GM23338 (cell line): ENCODE measurements around the gene FAM162A. TPM values are rescaled to one million over a fixed set of nuclear protein-coding genes. Genes with fewer than 3 reads are reported as not detected.

Source experiments
- ATAC-seq: fragments of 200-7000 bp; cut with Tn5 transposase; 3 replicates; pipeline ENCODE4 v1.9.1; 2020
- DNase-seq: peaks from one replicate; pipeline ENCODE4 v3.0.0-alpha.2; 2015; ENCODE audit warnings: low spot score
- H2AFZ ChIP-seq: fragments of 200-600 bp; sonication (generic); 2 replicates; pipeline ENCODE4 v1.8.0; 2016; ENCODE audit warnings: antibody characterized with exemption, mild to moderate bottlenecking, moderate library complexity
- H3F3A ChIP-seq: fragments of 200-600 bp; sonication (generic); replicated peaks from 2 replicates; pipeline ENCODE4 v1.8.0; 2017; ENCODE audit warnings: antibody characterized with exemption, mixed run types, low read depth
- H3K27ac ChIP-seq: fragments of 200-600 bp; sonication (generic); 2 replicates; pipeline ENCODE4 v1.6.1; 2016; ENCODE audit warnings: low read depth
- H3K27me3 ChIP-seq: fragments of 200-600 bp; sonication (generic); 2 replicates; pipeline ENCODE4 v1.8.0; 2016; ENCODE audit warnings: mild to moderate bottlenecking, mixed run types, moderate library complexity; ENCODE audit not compliant: insufficient read depth
- H3K36me3 ChIP-seq: fragments of 200-600 bp; sonication (generic); 2 replicates; pipeline ENCODE4 v1.8.0; 2016; ENCODE audit warnings: mild to moderate bottlenecking; ENCODE audit not compliant: insufficient read depth
- H3K4me1 ChIP-seq: fragments of 200-600 bp; sonication (generic); 2 replicates; pipeline ENCODE4 v1.8.0; 2016; ENCODE audit warnings: mild to moderate bottlenecking, moderate library complexity; ENCODE audit not compliant: insufficient read depth
- H3K4me2 ChIP-seq: fragments of 200-600 bp; sonication (generic); 2 replicates; pipeline ENCODE4 v1.7.1; 2017; ENCODE audit warnings: mixed run types
- H3K4me3 ChIP-seq: fragments of 200-600 bp; sonication (generic); 2 replicates; pipeline ENCODE4 v1.6.1; 2016; ENCODE audit warnings: mixed run types
- H3K79me2 ChIP-seq: fragments of 200-600 bp; sonication (generic); replicated peaks from 2 replicates; pipeline ENCODE4 v1.8.0; 2017; ENCODE audit warnings: mild to moderate bottlenecking; ENCODE audit not compliant: insufficient read depth
- H3K9me2 ChIP-seq: fragments of 200-600 bp; sonication (generic); 2 replicates; pipeline ENCODE4 v1.8.0; 2017; ENCODE audit not compliant: insufficient read depth
- H4K20me1 ChIP-seq: fragments of 200-600 bp; sonication (generic); replicated peaks from 2 replicates; pipeline ENCODE4 v1.8.0; 2017; ENCODE audit warnings: mild to moderate bottlenecking; ENCODE audit not compliant: insufficient read depth
- H3K27ac Mint-ChIP-seq: 2 replicates; pipeline ENCODE4 v1.8.0; 2020; ENCODE audit warnings: inconsistent platforms, mild to moderate bottlenecking, moderate library complexity, mixed read lengths
- H3K27me3 Mint-ChIP-seq: 3 replicates; pipeline ENCODE4 v1.8.0; 2022; ENCODE audit warnings: low read depth, mild to moderate bottlenecking, moderate library complexity, mixed read lengths, inconsistent platforms; ENCODE audit not compliant: insufficient read depth, poor library complexity
- H3K36me3 Mint-ChIP-seq: 3 replicates; pipeline ENCODE4 v1.8.0; 2021; ENCODE audit warnings: low read depth, mild to moderate bottlenecking, inconsistent platforms, moderate library complexity, mixed read lengths
- H3K4me1 Mint-ChIP-seq: 3 replicates; pipeline ENCODE4 v1.8.0; 2020; ENCODE audit warnings: mild to moderate bottlenecking, inconsistent platforms, mixed read lengths
- H3K4me3 Mint-ChIP-seq: 3 replicates; pipeline ENCODE4 v1.8.0; 2021; ENCODE audit warnings: moderate library complexity, mild to moderate bottlenecking, inconsistent platforms, mixed read lengths
- H3K9me3 Mint-ChIP-seq: 3 replicates; pipeline ENCODE4 v1.8.0; 2020; ENCODE audit warnings: moderate library complexity, mild to moderate bottlenecking, inconsistent platforms, mixed read lengths
- CREB1 ChIP-seq: fragments of 250-450 bp; sonication (Bioruptor Pico); IDR thresholded peaks from 2 replicates; pipeline ENCODE4 v1.5.0; 2020; ENCODE audit warnings: low read depth, mild to moderate bottlenecking, moderate library complexity
- EZH2 ChIP-seq: fragments of 200-600 bp; sonication (generic); IDR thresholded peaks from one replicate; pipeline ENCODE4 v1.8.0; 2017; ENCODE audit warnings: antibody characterized with exemption, mild to moderate bottlenecking, low read depth; ENCODE audit not compliant: unreplicated experiment
- EZH2phosphoT487 ChIP-seq: fragments of 200-600 bp; sonication (generic); IDR thresholded peaks from one replicate; pipeline ENCODE4 v1.8.1; 2018; ENCODE audit warnings: antibody characterized with exemption; ENCODE audit not compliant: unreplicated experiment
- JUNB ChIP-seq: IDR thresholded peaks from one replicate; pipeline ENCODE4 v1.6.1; 2016; ENCODE audit warnings: antibody characterized with exemption; ENCODE audit not compliant: unreplicated experiment
- NANOG ChIP-seq: IDR thresholded peaks from 2 replicates; pipeline ENCODE4 v1.6.1; 2016; ENCODE audit warnings: antibody characterized with exemption, borderline replicate concordance
- POLR2AphosphoS5 ChIP-seq: IDR thresholded peaks from 2 replicates; pipeline ENCODE4 v1.6.1; 2016; ENCODE audit warnings: antibody characterized with exemption, low read depth
- STAT1 ChIP-seq: IDR thresholded peaks from one replicate; pipeline ENCODE4 v1.6.1; 2016; ENCODE audit warnings: antibody characterized with exemption; ENCODE audit not compliant: unreplicated experiment
- ZNF114 ChIP-seq: fragments of 250-450 bp; sonication (Bioruptor Pico); IDR thresholded peaks from 2 replicates; pipeline ENCODE4 v1.5.0; 2020; ENCODE audit warnings: mild to moderate bottlenecking, moderate library complexity
- ZNF331 ChIP-seq: fragments of 250-450 bp; sonication (Bioruptor Pico); IDR thresholded peaks from 2 replicates; pipeline ENCODE4 v1.5.0; 2020; ENCODE audit warnings: low read depth, mild to moderate bottlenecking, moderate library complexity
- polyA plus RNA-seq: library from polyadenylated mRNA; unstranded; fragments of >200 nt; fragmentation: Nextera tagmentation; extraction: Ambion mirVana; gene quantifications from 2 replicates; pipeline ENCODE4 v1.2.1, GENCODE V29; 2016
- total RNA-seq: library from RNA; depleted of rRNA; stranded (reverse); fragments of >200 nt; shearing (Covaris generic); gene quantifications from 2 replicates; pipeline ENCODE4 v1.2.3, GENCODE V29; 2014
- TF ChIP-seq, protein P1 (sequence below): IDR thresholded peaks from 2 replicates; pipeline ENCODE4 v1.6.1; 2016; ENCODE audit warnings: antibody characterized with exemption
- TF ChIP-seq, protein P2 (sequence below): IDR thresholded peaks from one replicate; pipeline ENCODE4 v1.6.1; 2018; ENCODE audit warnings: antibody characterized with exemption; ENCODE audit not compliant: unreplicated experiment
- TF ChIP-seq, protein P3 (sequence below): fragments of 250-450 bp; sonication (Bioruptor Pico); IDR thresholded peaks from 2 replicates; pipeline ENCODE4 v1.5.0; 2020; ENCODE audit warnings: mild to moderate bottlenecking, moderate library complexity
- TF ChIP-seq, protein P4 (sequence below), 2 experiments: fragments of 200-600 bp in 1 of 2; sonication (generic) in 1 of 2; conservative IDR thresholded peaks; 2 replicates each; pipeline versions ENCODE4 v1.5.1 to v1.6.1; 2016 to 2017; ENCODE audit warnings: antibody characterized with exemption in 2 of 2, low read depth in 2 of 2, mild to moderate bottlenecking in 2 of 2, moderate library complexity in 1 of 2

Gene FAM162A
- total and polyA plus RNA-seq, 2 experiments from 2014 or later = 35.9 to 234 TPM

DNA sequence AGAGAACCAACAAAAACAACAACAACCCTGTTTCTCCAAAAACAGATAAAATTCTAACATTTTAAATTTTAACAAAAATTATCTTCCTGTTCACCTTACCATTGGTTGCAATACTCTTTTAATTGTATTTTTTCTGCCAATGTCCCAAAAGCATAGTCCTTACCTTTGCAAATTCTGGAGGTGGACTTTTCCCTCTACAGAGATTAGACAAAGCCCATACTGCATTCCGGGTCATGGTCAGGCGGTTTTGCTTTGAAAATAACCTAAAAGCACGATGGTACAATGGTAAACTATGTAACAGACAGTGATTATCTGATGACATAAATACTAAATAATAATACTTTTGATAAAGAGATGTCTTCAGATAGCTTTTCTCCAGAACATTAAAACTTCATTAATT lies 67.4 kb downstream of the FAM162A start:
- Histone ChIP-seq H3K36me3 (peaks cover 40% of the 10 kb centered on the region), H2AFZ (no peak overlapping the region), H3K27me3 (no peaks in the 10 kb centered on the region), H3K79me2 (peaks cover 29% of the 10 kb centered on the region), H3K9me2 (no peaks in the 10 kb centered on the region), H4K20me1 (peaks cover 3% of the 10 kb centered on the region; the same call in 1 of the 2 replicates), H3K4me3 (no peak overlapping the region), H3K27ac (no peak overlapping the region), H3K4me2 (no peak overlapping the region), H3F3A (no peaks in the 10 kb centered on the region), H3K4me1 (no peaks in the 10 kb centered on the region)
- Mint-ChIP-seq H3K27me3 (no peaks in the 10 kb centered on the region), H3K36me3 (peaks cover 71% of the 10 kb centered on the region), H3K9me3 (peaks cover 8% of the 10 kb centered on the region; the same call in 2 of the 3 replicates), H3K4me1 (no peaks in the 10 kb centered on the region; the same call in 2 of the 3 replicates), H3K4me3 (no peak overlapping the region), H3K27ac (no peak overlapping the region)
- DNase-seq = no peak
- no peak for ATAC-seq
- TF ChIP-seq JUNB (no peak), ZNF114 (no peak), ZNF331 (CRISPR knock-in tag) (no peak), CREB1 (no peak), POLR2AphosphoS5 (no peak), NANOG (no peak), EZH2phosphoT487 (no peak), EZH2 (no peak), STAT1 (no peak)
- TF ChIP-seq, protein P1, sequence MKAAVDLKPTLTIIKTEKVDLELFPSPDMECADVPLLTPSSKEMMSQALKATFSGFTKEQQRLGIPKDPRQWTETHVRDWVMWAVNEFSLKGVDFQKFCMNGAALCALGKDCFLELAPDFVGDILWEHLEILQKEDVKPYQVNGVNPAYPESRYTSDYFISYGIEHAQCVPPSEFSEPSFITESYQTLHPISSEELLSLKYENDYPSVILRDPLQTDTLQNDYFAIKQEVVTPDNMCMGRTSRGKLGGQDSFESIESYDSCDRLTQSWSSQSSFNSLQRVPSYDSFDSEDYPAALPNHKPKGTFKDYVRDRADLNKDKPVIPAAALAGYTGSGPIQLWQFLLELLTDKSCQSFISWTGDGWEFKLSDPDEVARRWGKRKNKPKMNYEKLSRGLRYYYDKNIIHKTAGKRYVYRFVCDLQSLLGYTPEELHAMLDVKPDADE = no peak
- TF ChIP-seq, protein P2, sequence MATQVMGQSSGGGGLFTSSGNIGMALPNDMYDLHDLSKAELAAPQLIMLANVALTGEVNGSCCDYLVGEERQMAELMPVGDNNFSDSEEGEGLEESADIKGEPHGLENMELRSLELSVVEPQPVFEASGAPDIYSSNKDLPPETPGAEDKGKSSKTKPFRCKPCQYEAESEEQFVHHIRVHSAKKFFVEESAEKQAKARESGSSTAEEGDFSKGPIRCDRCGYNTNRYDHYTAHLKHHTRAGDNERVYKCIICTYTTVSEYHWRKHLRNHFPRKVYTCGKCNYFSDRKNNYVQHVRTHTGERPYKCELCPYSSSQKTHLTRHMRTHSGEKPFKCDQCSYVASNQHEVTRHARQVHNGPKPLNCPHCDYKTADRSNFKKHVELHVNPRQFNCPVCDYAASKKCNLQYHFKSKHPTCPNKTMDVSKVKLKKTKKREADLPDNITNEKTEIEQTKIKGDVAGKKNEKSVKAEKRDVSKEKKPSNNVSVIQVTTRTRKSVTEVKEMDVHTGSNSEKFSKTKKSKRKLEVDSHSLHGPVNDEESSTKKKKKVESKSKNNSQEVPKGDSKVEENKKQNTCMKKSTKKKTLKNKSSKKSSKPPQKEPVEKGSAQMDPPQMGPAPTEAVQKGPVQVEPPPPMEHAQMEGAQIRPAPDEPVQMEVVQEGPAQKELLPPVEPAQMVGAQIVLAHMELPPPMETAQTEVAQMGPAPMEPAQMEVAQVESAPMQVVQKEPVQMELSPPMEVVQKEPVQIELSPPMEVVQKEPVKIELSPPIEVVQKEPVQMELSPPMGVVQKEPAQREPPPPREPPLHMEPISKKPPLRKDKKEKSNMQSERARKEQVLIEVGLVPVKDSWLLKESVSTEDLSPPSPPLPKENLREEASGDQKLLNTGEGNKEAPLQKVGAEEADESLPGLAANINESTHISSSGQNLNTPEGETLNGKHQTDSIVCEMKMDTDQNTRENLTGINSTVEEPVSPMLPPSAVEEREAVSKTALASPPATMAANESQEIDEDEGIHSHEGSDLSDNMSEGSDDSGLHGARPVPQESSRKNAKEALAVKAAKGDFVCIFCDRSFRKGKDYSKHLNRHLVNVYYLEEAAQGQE = no peak
- TF ChIP-seq, protein P3, sequence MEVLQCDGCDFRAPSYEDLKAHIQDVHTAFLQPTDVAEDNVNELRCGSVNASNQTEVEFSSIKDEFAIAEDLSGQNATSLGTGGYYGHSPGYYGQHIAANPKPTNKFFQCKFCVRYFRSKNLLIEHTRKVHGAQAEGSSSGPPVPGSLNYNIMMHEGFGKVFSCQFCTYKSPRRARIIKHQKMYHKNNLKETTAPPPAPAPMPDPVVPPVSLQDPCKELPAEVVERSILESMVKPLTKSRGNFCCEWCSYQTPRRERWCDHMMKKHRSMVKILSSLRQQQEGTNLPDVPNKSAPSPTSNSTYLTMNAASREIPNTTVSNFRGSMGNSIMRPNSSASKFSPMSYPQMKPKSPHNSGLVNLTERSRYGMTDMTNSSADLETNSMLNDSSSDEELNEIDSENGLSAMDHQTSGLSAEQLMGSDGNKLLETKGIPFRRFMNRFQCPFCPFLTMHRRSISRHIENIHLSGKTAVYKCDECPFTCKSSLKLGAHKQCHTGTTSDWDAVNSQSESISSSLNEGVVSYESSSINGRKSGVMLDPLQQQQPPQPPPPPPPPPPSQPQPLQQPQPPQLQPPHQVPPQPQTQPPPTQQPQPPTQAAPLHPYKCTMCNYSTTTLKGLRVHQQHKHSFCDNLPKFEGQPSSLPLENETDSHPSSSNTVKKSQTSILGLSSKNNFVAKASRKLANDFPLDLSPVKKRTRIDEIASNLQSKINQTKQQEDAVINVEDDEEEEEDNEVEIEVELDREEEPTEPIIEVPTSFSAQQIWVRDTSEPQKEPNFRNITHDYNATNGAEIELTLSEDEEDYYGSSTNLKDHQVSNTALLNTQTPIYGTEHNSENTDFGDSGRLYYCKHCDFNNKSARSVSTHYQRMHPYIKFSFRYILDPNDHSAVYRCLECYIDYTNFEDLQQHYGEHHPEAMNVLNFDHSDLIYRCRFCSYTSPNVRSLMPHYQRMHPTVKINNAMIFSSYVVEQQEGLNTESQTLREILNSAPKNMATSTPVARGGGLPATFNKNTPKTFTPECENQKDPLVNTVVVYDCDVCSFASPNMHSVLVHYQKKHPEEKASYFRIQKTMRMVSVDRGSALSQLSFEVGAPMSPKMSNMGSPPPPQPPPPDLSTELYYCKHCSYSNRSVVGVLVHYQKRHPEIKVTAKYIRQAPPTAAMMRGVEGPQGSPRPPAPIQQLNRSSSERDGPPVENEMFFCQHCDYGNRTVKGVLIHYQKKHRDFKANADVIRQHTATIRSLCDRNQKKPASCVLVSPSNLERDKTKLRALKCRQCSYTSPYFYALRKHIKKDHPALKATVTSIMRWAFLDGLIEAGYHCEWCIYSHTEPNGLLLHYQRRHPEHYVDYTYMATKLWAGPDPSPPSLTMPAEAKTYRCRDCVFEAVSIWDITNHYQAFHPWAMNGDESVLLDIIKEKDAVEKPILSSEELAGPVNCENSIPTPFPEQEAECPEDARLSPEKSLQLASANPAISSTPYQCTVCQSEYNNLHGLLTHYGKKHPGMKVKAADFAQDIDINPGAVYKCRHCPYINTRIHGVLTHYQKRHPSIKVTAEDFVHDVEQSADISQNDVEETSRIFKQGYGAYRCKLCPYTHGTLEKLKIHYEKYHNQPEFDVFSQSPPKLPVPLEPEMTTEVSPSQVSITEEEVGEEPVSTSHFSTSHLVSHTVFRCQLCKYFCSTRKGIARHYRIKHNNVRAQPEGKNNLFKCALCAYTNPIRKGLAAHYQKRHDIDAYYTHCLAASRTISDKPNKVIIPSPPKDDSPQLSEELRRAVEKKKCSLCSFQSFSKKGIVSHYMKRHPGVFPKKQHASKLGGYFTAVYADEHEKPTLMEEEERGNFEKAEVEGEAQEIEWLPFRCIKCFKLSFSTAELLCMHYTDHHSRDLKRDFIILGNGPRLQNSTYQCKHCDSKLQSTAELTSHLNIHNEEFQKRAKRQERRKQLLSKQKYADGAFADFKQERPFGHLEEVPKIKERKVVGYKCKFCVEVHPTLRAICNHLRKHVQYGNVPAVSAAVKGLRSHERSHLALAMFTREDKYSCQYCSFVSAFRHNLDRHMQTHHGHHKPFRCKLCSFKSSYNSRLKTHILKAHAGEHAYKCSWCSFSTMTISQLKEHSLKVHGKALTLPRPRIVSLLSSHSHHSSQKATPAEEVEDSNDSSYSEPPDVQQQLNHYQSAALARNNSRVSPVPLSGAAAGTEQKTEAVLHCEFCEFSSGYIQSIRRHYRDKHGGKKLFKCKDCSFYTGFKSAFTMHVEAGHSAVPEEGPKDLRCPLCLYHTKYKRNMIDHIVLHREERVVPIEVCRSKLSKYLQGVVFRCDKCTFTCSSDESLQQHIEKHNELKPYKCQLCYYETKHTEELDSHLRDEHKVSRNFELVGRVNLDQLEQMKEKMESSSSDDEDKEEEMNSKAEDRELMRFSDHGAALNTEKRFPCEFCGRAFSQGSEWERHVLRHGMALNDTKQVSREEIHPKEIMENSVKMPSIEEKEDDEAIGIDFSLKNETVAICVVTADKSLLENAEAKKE = no peak
- TF ChIP-seq, protein P4, sequence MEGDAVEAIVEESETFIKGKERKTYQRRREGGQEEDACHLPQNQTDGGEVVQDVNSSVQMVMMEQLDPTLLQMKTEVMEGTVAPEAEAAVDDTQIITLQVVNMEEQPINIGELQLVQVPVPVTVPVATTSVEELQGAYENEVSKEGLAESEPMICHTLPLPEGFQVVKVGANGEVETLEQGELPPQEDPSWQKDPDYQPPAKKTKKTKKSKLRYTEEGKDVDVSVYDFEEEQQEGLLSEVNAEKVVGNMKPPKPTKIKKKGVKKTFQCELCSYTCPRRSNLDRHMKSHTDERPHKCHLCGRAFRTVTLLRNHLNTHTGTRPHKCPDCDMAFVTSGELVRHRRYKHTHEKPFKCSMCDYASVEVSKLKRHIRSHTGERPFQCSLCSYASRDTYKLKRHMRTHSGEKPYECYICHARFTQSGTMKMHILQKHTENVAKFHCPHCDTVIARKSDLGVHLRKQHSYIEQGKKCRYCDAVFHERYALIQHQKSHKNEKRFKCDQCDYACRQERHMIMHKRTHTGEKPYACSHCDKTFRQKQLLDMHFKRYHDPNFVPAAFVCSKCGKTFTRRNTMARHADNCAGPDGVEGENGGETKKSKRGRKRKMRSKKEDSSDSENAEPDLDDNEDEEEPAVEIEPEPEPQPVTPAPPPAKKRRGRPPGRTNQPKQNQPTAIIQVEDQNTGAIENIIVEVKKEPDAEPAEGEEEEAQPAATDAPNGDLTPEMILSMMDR (conservative IDR thresholded peaks at IDR 0.05; ENCODE audit: low read depth in 2 of 2) = no peak
